ENCODE data around the gene C2orf69.

DNA sequence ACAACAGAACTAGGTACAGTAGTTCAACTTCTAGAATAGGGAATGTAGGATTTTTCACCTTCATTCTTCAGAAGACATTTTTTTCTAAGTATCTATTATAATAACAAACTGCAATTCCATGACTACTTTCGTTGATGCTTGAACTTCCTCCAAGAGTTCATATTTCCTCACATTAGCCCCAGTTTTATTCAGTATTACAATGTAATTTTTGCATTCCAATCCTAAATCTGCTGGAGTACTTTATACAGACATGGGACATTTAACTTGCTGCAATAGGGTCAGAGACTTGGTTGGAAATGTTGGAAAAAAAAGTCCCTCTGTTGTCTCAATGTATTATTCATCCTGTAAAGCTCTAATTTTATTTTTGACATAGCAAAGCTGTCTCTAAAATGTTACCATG, 40.5 kb upstream of the C2orf69 start:
- TF ChIP-seq CTCF (conservative IDR thresholded peaks at IDR 0.05) (no peak), ZFX (IDR thresholded peaks at IDR 0.05) (no peak)

All from C4-2B (cell line).